Measurements from ENCODE around the gene ACAD8.

- TF ChIP-seq POLR2A (IDR thresholded peaks at IDR 0.05; ENCODE audit: low read depth) = no peak
- TF ChIP-seq POLR2AphosphoS5 (IDR thresholded peaks at IDR 0.05) = no peak
- TF ChIP-seq, protein P1, sequence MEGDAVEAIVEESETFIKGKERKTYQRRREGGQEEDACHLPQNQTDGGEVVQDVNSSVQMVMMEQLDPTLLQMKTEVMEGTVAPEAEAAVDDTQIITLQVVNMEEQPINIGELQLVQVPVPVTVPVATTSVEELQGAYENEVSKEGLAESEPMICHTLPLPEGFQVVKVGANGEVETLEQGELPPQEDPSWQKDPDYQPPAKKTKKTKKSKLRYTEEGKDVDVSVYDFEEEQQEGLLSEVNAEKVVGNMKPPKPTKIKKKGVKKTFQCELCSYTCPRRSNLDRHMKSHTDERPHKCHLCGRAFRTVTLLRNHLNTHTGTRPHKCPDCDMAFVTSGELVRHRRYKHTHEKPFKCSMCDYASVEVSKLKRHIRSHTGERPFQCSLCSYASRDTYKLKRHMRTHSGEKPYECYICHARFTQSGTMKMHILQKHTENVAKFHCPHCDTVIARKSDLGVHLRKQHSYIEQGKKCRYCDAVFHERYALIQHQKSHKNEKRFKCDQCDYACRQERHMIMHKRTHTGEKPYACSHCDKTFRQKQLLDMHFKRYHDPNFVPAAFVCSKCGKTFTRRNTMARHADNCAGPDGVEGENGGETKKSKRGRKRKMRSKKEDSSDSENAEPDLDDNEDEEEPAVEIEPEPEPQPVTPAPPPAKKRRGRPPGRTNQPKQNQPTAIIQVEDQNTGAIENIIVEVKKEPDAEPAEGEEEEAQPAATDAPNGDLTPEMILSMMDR (IDR thresholded peaks at IDR 0.05) = no peak
Observed at GRCh38 chr11:134257101-134257500, 3.7 kb downstream of the ACAD8 start.
